ENCODE results near the gene ZBTB16.

ZBTB16 gene

GRCh38 chr11:114108501-114109205 is 49.1 kb downstream of the ZBTB16 start:
- DNase-seq (ENCODE audit: low read depth) = no peak

GRCh38 chr11:114109206-114110090 is 49.9 kb downstream of the ZBTB16 start:
- no peak for DNase-seq (ENCODE audit: low read depth)

DNA sequence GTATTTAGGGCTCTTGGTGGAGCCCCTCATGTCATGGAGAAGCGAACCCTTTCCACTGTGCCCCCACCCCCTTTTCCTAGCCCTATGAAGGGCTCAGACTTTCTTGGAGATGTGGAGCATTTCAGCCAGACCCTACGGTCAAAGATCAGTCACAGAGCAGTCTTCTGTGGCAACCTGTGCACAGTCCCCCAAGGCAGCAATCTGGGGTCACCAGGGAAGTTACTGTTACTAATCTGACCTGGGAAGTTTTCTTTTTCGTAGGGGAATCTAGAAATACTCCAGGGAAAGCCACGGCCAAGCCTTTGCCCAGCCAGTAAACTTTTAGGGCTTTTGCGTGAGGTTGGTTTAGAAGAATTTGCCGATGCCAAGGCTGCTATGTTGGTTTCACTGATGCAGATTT is 50.6 kb downstream of the ZBTB16 start:
- DNase-seq (ENCODE audit: low read depth) = no peak

GRCh38 chr11:114110952-114111947 is 51.7 kb downstream of the ZBTB16 start:
- no peak for DNase-seq (ENCODE audit: low read depth)

GRCh38 chr11:114115451-114115928 is 56.0 kb downstream of the ZBTB16 start:
- DNase-seq (ENCODE audit: low read depth) = no peak

DNA sequence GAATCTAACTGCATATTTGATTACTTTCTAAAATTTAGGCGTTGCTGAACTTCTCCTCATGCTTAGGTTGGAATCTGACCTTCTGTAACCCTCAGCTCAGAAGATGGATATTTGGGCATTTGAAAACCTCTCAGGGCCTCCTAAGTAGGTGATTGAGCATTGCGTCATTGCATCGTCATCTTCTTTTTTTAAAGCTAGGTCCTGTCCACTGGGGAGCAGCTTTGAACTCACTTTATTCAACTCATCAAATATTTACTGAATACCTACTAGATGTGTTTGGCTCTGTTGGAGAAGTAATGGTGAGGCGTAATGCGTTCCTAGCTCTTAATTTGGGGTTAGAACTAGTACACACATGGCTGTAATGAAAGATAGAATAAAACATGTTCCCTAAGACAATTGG is 56.8 kb downstream of the ZBTB16 start:
- DNase-seq (ENCODE audit: low read depth) = no peak

- no peak for DNase-seq (ENCODE audit: low read depth)
These were observed 57.3 kb downstream of the ZBTB16 start for GRCh38 chr11:114116800-114117199.

- DNase-seq (ENCODE audit: low read depth) = no peak
These were observed 61.1 kb downstream of the ZBTB16 start for GRCh38 chr11:114120606-114121005.

GRCh38 chr11:114121138-114121537 is 61.6 kb downstream of the ZBTB16 start:
- no peak for DNase-seq (ENCODE audit: low read depth)

- no peak for DNase-seq (ENCODE audit: low read depth)
These were observed 62.4 kb downstream of the ZBTB16 start for GRCh38 chr11:114121804-114122504.

GRCh38 chr11:114122686-114123085 is 63.2 kb downstream of the ZBTB16 start:
- no peak for DNase-seq (ENCODE audit: low read depth)

DNA sequence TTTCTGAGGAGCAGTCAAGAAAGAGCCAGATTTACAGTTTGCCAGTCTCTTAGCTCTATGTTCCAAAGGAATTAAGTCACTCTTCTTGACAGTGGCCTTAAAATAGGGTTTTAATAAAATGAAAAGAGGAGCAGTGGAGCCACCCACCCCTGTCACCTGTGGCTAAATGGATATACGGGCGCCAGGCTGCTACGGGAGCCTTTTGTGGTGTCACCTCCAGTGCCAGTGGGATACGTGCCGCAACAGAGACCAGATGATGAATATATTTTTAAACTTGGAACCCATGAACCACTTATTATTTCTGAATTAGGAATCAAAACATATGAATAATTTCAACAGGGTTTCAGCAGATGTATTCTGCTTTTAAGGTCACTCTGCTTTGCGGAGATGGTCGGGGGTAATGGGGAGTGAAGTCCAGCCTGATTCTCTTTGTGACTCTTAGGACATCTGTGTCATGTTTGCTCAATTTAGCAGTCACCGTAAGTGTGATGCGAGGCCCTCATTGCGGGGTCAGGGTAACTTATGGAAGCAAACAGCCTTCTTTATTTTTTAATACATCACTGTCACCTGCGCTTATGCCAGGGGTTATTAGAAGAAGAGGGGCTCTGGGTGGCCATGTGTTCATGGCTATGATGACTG is 64.3 kb downstream of the ZBTB16 start:
- no peak for DNase-seq (ENCODE audit: low read depth)

- no peak for DNase-seq (ENCODE audit: low read depth)
These were observed 65.2 kb downstream of the ZBTB16 start for GRCh38 chr11:114124601-114125144.

DNA sequence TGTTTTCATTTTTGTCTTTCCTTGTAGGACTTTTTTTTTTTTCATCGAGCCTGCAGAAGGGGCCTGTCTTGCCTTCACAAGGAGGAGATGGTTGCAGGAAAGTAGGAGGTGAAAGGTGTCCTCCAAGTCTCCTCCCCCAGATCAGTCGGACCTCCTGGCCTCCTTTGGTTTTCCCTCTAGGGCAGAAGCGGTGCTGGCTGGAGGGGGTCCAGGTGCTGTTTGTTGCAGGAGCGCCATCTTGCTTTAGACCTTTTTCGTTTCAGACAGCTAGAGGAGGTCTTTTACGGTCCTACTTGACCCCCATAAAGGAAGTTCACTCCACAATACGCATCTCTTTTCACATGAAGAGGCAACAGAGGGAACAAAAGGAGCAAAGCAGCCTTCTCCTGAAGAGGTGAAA is 66.0 kb downstream of the ZBTB16 start:
- no peak for DNase-seq (ENCODE audit: low read depth)

GRCh38 chr11:114125959-114126358 is 66.4 kb downstream of the ZBTB16 start:
- DNase-seq (ENCODE audit: low read depth) = no peak

GRCh38 chr11:114128399-114128798 is 68.9 kb downstream of the ZBTB16 start:
- no peak for DNase-seq (ENCODE audit: low read depth)

GRCh38 chr11:114129142-114129541 is 69.6 kb downstream of the ZBTB16 start:
- no peak for DNase-seq (ENCODE audit: low read depth)

GRCh38 chr11:114129699-114130098 is 70.2 kb downstream of the ZBTB16 start:
- DNase-seq (ENCODE audit: low read depth) = no peak

DNA sequence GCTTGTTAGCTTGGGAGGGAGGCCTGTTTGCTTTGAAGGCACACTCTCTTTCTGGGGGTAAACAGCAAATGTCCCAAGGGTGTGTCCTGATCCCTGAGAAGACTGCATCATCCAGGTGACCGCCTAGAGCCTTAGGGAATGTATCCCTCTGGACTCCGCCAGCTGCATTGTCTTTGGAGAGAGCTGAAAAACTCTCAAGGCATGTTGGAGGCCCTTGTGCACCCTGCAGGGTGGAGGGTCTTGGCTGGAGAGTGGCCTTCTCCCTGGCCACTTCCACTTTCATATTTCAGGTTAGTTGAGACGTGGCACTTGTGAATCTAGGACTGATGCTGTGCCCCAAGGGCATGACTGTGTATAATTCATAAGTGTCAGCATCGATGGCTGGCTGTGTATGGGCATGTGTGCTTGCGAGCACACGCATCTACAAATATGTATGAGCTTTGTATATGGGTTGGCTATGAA is 70.6 kb downstream of the ZBTB16 start:
- DNase-seq (ENCODE audit: low read depth) = no peak

DNA sequence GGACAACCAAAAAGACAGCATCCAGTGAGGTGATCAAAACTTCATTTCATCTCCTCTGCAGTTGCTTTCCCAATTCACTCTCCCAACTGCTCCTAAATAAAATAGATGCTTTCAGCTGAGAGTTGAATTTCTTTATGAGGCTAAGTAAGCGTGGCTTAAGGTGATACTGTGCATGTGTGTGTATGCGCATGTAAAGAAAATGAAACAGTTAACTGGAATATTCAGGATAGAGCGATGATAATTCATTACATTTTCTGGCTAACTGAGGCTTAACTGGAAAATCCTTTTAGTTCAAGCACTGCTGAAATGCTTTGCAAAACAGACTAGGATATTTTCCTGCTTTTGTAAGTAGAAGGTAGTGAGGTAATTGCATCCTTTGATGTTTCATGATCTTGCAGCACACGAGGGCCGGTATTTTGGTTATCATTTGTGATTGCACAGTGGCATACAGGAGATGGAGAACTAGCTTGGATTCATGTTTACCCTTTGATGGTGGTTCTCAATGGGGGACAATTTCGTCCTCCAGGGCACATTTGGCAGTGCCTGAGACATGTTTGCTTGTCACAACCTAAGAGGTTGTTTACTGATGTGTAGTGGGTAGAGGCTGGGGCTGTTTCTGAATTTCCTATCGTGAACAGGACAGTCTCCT is 71.2 kb downstream of the ZBTB16 start:
- no peak for DNase-seq (ENCODE audit: low read depth)
